CD4-positive, alpha-beta T cell (primary cell): ENCODE results near the gene S100A4. TPM values are rescaled to one million over a fixed set of nuclear protein-coding genes. Genes with fewer than 3 reads are reported as not detected.
A peak's percentile ranks its signal among the peaks of the same experiment; 100 is the strongest.

Source experiments
- ATAC-seq: fragments of 200-7000 bp; cut with Tn5 transposase; one replicate; pipeline ENCODE4 v1.10.0; 2022; ENCODE audit warnings: mild to moderate bottlenecking; ENCODE audit not compliant: poor library complexity
- CTCF ChIA-PET: fragments of 350-600 bp; sonication (Branson Sonifier 250); formaldehyde crosslinking; loops from one replicate; lab custom pipeline; 2021; ENCODE audit warnings: antibody characterized with exemption, inconsistent platforms; lab: Charles Lee
- POLR2A ChIA-PET: fragments of 350-600 bp; sonication (Branson Sonifier 250); formaldehyde crosslinking; loops from one replicate; lab custom pipeline; 2021; ENCODE audit warnings: antibody characterized with exemption, inconsistent platforms; lab: Charles Lee
- DNase-seq, 14 experiments: peaks; one replicate each; pipeline ENCODE4 v3.0.0-alpha.2; 2013 to 2020; ENCODE audit warnings: mixed read lengths in 2 of 14
- H3K27ac ChIP-seq, 2 donors: one replicate each; pipeline versions ENCODE4 v1.5.1 to v1.7.0; 2013; ENCODE audit warnings: low read length in 2 of 2, low read depth in 1 of 2, mild to moderate bottlenecking in 1 of 2
- H3K27me3 ChIP-seq, 2 experiments: 1 replicate in 1 of 2; 2 replicates in 1 of 2; pipeline versions ENCODE4 v1.6.1 to v1.7.0; 2013; ENCODE audit warnings: low read length in 2 of 2, control low read depth in 1 of 2, mild to moderate bottlenecking in 1 of 2, moderate library complexity in 1 of 2; ENCODE audit not compliant: insufficient read depth in 2 of 2, control insufficient read depth in 1 of 2
- H3K36me3 ChIP-seq: one replicate; pipeline ENCODE4 v1.6.1; 2013; ENCODE audit warnings: low read length, control low read depth; ENCODE audit not compliant: insufficient read depth
- H3K4me1 ChIP-seq: one replicate; pipeline ENCODE4 v1.6.1; 2013; ENCODE audit warnings: low read length, control low read depth; ENCODE audit not compliant: insufficient read depth
- H3K4me3 ChIP-seq: one replicate; pipeline ENCODE4 v1.5.1; 2013; ENCODE audit warnings: mild to moderate bottlenecking, low read length, moderate library complexity
- H3K9me3 ChIP-seq, 2 experiments: 1 replicate in 1 of 2; 2 replicates in 1 of 2; pipeline versions ENCODE4 v1.6.1 to v1.7.0; 2013; ENCODE audit warnings: low read length in 2 of 2, mild to moderate bottlenecking in 2 of 2, control low read depth in 1 of 2, moderate library complexity in 1 of 2; ENCODE audit not compliant: control insufficient read depth in 1 of 2, insufficient read depth in 1 of 2
- H3K27ac Mint-ChIP-seq: one replicate; pipeline ENCODE4 v1.8.0; 2020; ENCODE audit warnings: mixed read lengths
- H3K27me3 Mint-ChIP-seq: one replicate; pipeline ENCODE4 v1.8.0; 2021; ENCODE audit warnings: mixed read lengths
- H3K36me3 Mint-ChIP-seq: one replicate; pipeline ENCODE4 v1.8.0; 2021; ENCODE audit warnings: low read depth, mixed read lengths
- H3K4me1 Mint-ChIP-seq: one replicate; pipeline ENCODE4 v1.8.0; 2021; ENCODE audit warnings: low read depth, mixed read lengths
- H3K4me3 Mint-ChIP-seq: one replicate; pipeline ENCODE4 v1.8.0; 2020; ENCODE audit warnings: mild to moderate bottlenecking, mixed read lengths
- H3K9me3 Mint-ChIP-seq: one replicate; pipeline ENCODE4 v1.8.0; 2020; ENCODE audit warnings: mixed read lengths
- CTCF ChIP-seq: fragments of 200-600 bp; IDR thresholded peaks from one replicate; pipeline ENCODE4 v1.8.0; 2022; ENCODE audit warnings: antibody characterized with exemption, mild to moderate bottlenecking
- intact Hi-C, 2 experiments: fragments of 100-400 bp; cut with DNase I in 1 of 2; cut with micrococcal nuclease in 1 of 2; formaldehyde crosslinking; loops; one replicate each; pipeline versions ENCODE4 v1.15.1 to v1.9.0; 2023 to 2025; cut with DNase I, micrococcal nuclease
- total RNA-seq, 174 experiments: library from RNA in 2 of 174; stranded (reverse) in 2 of 174; gene quantifications; one replicate each; pipeline ENCODE4 v1.2.3 and lab custom pipeline; 2021 to 2026

The S100A4 gene
- total RNA-seq, 2 experiments from 2014 or later = 297 to 299 TPM

- peak overlapping the region; percentile 86 for H3K4me3 Mint-ChIP-seq
- peaks cover 90% of the 10 kb centered on the region for H3K4me1 Mint-ChIP-seq
- Histone ChIP-seq H3K36me3 (peaks cover 25% of the 10 kb centered on the region), H3K27me3 (no peaks in the 10 kb centered on the region), H3K27ac (peak overlapping the region; percentile 71 to 74), H3K4me3 (no peak overlapping the region), H3K4me1 (peaks cover 85% of the 10 kb centered on the region), H3K9me3 (no peaks in the 10 kb centered on the region)
- H3K27me3 Mint-ChIP-seq = no peaks in the 10 kb centered on the region
- no peak for ATAC-seq
- intact Hi-C loops = loop anchor here in 1 of 2 experiments (5.0 kb wide), 1 partner anchor 133 kb away; the partner anchor contains the start of gene ILF2
- peak overlapping the region; percentile 98 for H3K27ac Mint-ChIP-seq
- no peak for DNase-seq
- no peak for TF ChIP-seq CTCF
- H3K36me3 Mint-ChIP-seq = peaks cover 51% of the 10 kb centered on the region
- ChIA-PET POLR2A (interaction anchor here (2.0 to 3.4 kb wide), 3 partner anchors 7 to 95 kb away, joined by 8 to 23 read pairs (median 19); partner anchors contain the start of gene CHTOP), CTCF (interaction anchor here (2.7 kb wide), 1 partner anchor 29 kb away, joined by 15 read pairs; no protein-coding TSS in a partner anchor)
- no peaks in the 10 kb centered on the region for H3K9me3 Mint-ChIP-seq
Observed at GRCh38 chr1:153539395-153540093, 6.1 kb downstream of the S100A4 start.

GRCh38 chr1:153538315-153538821 lies 7.2 kb downstream of the S100A4 start:
- POLR2A ChIA-PET = interaction anchor here (0.8 kb wide), 1 partner anchor 96 kb away, joined by 4 read pairs; the partner anchor contains the start of gene CHTOP

DNA sequence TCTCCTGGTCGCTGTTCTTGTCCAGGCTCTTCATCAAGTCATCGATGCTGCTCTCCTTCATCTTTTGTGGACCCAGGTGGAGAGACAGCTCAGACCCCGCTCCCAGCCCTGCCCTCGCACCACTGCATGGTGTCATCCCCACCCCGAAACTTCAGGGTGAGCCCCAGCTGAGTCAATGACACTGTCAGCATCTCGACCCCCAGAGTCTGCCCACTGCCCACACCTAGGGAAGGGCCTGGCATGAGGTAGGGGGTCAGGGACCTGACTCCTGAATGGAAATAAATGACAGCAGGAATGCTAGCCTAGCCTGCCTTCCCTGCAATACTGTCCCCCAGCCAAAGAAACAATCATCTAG lies 8.3 kb downstream of the S100A4 start:
- peak overlapping the region in 1 of 2 donors; percentile 87 for H3K27ac ChIP-seq
- intact Hi-C loops = loop anchor here in 1 of 2 experiments (5.0 kb wide), 1 partner anchor 135 kb away; the partner anchor contains the start of gene ILF2
- ChIA-PET CTCF (no interaction called here), POLR2A (interaction anchor here (6.4 kb wide), 1 partner anchor 7 kb away, joined by 246 read pairs; the partner anchor contains the start of gene S100A4)
- DNase-seq (no peak), ATAC-seq (no peak)
- peaks cover 14% of the 10 kb centered on the region for H3K36me3 ChIP-seq
- H3K4me1 ChIP-seq = peaks cover 85% of the 10 kb centered on the region
- H3K36me3 Mint-ChIP-seq = peaks cover 35% of the 10 kb centered on the region
- peak overlapping the region; percentile 95 for H3K4me3 Mint-ChIP-seq
- H3K9me3 Mint-ChIP-seq = no peaks in the 10 kb centered on the region
- H3K27ac Mint-ChIP-seq = peak overlapping the region; percentile 99
- no peaks in the 10 kb centered on the region for H3K27me3 ChIP-seq
- H3K4me3 ChIP-seq = no peak overlapping the region
- no peaks in the 10 kb centered on the region for H3K27me3 Mint-ChIP-seq
- TF ChIP-seq CTCF = no peak
- H3K4me1 Mint-ChIP-seq = peaks cover 90% of the 10 kb centered on the region
- no peaks in the 10 kb centered on the region for H3K9me3 ChIP-seq

More at GRCh38 chr1:153538315-153538821, 7.2 kb downstream of the S100A4 start:
- Mint-ChIP-seq H3K27ac (peak overlapping the region; percentile 99), H3K4me3 (peak overlapping the region; percentile 51), H3K36me3 (peaks cover 41% of the 10 kb centered on the region), H3K9me3 (no peaks in the 10 kb centered on the region), H3K27me3 (no peaks in the 10 kb centered on the region), H3K4me1 (peaks cover 90% of the 10 kb centered on the region)
- intact Hi-C loops = loop anchor here in 1 of 2 experiments (5.0 kb wide), 1 partner anchor 134 kb away; the partner anchor contains the start of gene ILF2
- Histone ChIP-seq H3K27ac (no peak overlapping the region), H3K4me1 (peaks cover 85% of the 10 kb centered on the region), H3K36me3 (peaks cover 22% of the 10 kb centered on the region), H3K27me3 (no peaks in the 10 kb centered on the region), H3K4me3 (no peak overlapping the region), H3K9me3 (no peaks in the 10 kb centered on the region)
- CTCF ChIA-PET = no interaction called here
- ATAC-seq = no peak
- TF ChIP-seq CTCF = no peak
- DNase-seq = no peak
